GM21717 (cell line): ENCODE measurements around the gene CTBP2.
"Not testable (repeated sequence)": the region's sequence is repeated elsewhere in the genome, so short reads cannot be mapped to it uniquely, and the experiment has no call there.

Experiments used
- ATAC-seq: cut with Tn5 transposase; IDR thresholded peaks from one replicate; pipeline ENCODE4 v1.9.1; 2021; ENCODE audit warnings: mild to moderate bottlenecking, moderate library complexity; ENCODE audit not compliant: unreplicated experiment

CTBP2 gene

DNA sequence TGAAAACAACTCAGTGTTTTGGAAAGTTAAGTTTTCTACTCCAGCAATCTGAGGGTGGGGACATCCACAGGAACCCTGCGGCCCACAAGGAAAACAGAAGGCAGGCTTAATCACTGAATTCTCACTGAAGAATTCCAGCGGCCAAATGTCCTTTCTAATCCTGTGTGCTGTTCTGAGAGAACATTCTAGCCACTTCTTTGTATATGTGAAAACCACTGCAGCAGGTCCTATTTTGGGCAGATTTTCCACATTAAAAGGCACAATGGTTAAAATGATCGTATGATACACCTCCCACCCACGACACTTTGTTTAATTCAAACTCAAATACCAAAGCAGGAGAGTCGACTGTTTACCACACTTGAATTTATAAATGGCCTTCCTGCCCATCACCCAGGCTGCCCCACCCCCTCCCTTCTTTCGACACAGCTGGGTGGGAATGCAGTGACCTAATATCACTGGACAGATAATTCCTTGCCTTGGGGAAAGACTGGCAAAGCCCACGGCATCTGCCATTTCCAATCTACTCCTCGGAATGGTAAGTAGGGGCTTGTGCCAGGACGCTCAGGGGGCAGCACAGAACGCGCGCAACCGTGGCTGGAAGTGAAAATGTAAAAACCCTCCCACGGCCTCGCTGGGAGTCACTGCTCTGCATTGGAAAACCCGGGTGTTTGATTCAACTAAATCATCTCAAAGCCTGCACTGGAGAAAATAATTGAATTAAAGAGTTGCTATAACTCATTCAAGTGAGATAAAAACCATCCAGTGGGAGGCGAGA is 67.0 kb downstream of the CTBP2 start:
- ATAC-seq: no peak

DNA sequence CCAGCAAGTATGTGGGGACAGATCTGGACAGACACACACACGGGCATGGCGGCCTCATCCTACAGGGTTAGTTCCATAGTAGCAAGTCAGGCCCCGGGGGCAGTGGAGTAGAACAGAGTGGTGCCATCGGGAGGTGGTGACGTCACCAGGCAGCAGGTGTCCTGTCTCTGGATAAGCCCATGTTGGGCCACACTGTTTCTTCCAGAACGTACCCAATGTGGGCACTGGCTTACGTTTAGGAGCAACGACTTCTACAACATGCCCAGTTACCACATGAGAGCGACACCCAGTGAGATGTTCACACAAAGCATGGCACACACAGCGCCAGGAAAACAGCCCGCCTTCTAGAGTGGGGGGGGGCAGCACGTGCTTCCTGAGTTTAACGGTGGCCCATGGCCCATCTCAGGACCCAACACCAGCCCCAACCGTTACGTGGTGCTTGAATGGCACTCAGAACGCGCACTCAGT is 67.8 kb downstream of the CTBP2 start:
- ATAC-seq: no peak

DNA sequence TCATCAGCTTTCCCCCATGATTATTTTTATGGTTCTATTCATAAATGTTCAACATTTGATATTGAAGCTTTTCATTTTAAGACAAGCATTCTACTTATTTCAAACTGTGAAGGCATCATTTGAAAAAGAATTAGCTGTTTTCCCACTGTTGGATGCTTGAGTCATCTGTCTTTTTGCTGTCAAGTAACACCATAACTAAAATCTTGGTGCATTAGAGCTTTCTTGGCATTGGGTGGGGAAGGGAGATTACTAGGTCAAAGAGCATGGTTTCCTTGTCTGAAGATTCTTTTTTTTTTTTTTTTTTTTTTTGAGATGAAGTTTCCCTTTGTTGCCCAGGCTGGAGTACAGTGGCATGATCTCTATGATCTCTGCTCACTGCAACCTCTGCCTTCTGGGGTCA is 68.5 kb downstream of the CTBP2 start:
- no peak for ATAC-seq

DNA sequence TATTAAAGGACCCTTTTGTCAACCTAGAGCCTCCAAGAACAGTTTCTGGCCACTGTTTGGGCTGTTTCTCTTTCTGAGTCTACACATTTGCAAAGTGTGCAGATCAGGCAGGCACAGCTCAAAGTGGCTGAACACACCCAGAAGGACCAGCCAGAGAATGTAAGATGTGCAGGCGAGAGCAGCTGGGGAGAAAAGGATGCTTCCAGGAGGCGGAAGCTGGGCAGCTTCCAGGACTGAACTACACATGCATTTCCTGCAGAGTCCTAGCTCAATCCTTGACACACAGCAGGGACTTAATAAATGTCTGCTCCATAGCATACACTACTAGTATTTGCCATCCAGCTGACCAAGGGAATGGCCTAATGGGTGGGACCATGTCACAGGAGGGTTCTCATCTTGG is 70.9 kb downstream of the CTBP2 start:
- ATAC-seq: no peak

DNA sequence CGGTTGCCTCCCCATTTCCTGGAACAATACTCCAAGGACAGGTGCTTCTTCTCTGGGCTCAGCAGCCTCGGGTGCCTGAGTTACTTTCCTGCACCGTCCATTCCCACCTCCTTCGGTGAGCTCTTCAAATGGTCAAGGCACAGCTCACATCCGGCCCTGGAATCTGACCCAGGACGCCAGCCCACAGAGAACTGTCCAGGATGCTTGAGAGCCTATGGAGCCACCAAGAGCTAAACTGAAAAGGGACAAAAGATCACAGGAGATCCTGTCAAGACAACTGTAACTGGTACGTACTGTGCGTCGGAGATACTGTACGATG is 72.5 kb downstream of the CTBP2 start:
- no peak for ATAC-seq

DNA sequence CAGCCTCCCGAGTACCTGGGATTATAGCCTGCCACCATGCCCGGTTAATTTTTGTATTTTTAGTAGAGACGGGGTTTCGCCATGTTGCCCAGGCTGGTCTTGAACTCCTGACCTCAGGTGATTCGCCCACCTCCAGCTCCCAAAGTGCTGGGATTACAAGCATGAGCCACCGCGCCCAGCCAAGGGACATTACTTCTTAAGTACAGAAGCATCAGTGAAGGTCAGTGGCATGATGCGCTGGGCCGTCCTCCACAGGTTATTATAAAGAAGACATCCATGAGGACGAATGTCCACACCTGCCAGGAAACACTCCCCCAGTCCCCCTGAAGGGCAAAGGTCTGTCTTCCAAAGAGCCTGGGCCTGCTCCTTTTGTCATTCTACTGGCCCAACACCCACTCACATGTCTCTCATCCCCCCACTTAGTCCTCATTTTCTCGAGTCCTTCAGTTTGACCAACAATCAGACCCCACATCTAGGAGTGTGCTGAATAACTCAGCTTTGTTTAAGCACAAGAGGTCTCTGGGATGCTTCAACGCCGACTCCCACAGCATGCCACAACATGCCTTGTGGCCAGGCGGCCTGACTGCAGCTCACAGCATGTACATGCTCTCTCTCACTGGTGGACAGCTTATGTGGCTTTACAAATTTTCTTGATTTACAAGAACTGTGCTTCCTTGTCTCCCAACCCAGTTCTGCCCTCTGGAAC is 73.0 kb downstream of the CTBP2 start:
- ATAC-seq: no peak

DNA sequence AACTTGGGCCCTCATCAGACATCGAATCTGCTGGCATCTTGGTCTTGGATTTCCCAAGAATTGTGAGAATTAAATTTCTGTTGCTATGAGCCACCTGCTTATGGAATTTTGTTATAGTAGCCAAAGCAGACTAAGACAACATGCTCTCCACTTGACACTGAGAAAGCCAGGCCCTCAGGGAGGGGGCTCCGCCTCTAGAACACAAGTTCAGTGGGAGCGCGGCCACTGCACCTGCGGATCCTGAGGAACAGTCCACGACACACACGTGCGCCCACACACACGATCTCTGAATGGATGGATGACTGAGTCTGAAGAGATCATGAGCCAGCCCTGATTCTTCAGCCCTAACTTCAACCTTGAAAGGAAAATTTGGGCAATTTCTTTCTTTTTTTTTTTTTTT is 73.7 kb downstream of the CTBP2 start:
- no peak for ATAC-seq

DNA sequence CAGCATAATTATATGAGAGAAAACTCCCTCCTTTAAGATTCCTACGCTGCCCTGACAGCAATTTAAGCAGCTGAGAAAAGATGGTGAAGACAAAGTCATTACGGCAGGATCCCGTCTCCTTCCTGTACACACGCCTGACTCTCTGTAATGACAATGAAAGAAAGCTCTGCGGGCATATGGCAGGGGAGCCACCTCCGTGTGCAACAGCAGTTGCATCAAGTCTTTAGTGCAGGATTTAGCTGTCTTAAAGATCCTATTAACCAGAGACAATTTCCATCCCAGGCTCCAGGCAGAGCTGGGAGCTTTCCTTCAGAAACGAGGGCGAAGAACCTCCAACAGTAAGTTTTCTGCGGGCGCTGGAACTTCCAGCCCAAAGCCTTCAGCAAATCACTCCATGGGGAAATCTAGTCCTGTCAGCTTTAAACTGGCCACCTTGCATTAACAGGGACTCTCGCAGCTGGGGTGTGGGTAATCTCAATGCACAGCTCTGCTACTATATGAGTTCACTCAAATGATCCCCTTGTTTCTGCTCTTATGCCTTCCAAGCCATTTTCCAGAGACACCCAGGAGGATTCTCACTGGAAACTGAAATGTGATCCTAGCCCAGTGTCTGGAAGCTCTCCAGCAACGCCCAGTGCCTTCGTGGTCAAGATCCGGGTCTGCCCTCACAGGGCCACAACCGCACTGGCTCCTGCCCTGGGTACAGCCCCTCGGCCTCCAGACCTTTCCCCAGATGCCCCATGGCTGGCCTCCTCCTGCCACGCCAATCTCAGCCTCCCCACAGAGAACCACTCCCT is 74.9 kb downstream of the CTBP2 start:
- ATAC-seq: no peak

DNA sequence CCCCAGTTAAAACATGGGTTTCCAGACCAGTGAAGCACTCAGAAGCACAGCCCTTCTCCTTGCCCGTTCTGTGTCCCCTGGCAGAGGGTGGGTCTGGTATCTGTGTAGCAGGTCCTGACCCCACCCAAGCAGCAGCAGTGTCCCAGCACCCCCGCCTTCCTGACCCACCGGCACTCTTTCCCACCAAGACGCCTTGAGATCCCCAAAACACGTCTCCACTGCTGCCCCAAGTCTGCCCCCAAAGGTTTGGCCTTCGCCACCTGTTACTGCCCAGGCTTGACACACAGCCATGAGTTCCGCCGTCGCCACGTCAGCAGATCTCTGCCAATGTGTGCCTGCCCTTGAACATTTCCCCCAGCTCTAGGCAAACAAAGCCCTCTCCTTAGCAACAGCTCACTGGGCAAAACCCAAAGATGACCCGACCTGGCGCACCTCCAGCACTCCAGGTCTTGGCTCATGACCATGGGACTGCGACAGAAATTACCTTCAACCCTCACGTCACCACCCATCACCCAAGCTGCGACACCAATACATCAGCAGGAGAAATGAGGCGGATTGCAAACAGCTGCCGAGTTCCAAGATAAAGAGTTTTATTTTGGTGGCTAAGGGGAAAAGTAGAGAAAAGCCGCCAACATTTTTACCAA is 75.6 kb downstream of the CTBP2 start:
- ATAC-seq: no peak

DNA sequence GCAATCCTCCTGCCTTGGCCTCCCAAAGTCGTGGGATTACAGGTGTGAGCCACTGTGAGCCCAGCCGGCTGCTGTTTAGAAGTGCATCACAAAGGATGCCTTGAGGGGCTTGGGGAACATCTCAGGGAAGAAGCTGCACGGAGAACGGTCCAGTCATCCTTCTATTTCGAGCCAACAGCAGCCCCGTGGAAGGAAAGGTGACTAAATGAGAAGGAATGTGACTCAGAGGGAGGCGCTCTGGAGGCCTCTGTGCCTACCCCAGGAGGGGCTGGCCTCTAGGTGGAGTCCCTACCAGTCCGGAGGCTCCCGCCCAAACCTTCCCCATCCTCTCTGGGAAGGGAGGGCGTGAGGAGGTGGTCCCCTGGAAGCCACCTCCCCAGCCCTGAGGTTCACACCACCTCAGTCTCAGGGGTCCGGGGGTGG is 76.2 kb downstream of the CTBP2 start:
- no peak for ATAC-seq

DNA sequence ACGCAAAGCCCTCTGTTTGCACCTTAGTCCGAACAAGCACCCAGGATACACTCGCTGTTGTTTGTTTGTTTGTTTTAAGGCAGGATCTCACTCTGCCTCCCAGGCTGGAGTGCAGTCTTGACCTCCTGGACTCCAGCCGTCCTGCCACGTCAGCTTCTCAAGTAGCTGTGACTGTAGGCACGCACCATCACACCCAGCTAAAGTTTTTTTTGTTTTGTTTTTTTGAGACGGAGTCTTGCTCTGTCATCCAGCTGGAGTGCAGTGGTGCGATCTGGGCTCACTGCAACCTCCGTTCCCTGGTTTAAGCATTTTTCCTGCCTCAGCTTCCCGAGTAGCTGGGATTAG is 76.8 kb downstream of the CTBP2 start:
- ATAC-seq: no peak

DNA sequence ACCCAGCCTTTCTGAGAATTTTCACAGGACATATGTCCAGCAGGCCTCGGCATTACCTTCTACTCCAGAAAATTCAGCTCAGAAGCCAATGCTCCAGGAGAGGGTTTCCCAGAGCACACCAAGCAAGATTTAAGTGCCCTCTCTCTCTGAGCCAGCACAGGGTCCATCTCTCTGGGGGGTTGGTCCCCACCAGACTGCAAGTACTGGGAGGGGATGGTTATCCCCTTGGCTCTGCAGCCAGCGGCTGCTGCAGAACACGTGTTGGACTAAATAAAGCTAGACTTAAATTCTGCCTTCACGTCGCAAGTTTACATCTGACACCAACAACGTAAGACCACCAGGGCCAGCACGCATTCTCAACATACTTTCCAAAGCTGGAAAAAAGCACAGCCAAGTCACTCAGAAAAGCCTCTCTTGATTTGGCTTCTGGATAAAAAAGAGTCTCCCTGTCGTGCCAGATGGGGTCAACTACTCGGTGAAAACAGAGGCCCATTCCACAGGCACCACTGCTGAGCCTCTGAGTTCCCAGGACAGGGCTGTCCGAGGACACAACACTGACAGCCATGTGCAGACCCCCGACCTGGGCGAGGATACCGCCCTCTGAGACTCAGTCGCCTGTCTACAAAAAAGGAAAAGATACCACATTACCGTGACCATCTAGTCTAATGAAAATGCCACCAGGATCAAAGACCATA is 77.3 kb downstream of the CTBP2 start:
- no peak for ATAC-seq

DNA sequence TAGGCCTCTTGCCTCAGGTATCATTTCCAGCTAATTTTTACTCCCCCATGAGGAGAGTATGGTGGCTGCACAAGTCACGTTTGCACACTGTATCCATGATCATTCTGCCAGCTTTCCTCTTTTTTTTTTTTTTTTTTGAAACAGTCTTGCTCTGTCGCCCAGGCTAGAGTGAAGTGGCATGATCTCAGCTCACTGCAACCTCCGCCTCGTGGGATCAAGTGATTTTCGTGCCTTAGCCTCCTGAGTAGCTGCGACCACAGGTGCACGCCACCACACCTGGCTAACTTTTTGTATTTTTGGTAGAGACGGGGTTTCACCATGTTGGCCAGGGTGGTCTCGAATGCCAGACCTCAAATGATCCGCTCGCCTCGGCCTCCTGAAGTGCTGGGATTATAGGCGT is 77.9 kb downstream of the CTBP2 start:
- not testable (repeated sequence) for ATAC-seq

DNA sequence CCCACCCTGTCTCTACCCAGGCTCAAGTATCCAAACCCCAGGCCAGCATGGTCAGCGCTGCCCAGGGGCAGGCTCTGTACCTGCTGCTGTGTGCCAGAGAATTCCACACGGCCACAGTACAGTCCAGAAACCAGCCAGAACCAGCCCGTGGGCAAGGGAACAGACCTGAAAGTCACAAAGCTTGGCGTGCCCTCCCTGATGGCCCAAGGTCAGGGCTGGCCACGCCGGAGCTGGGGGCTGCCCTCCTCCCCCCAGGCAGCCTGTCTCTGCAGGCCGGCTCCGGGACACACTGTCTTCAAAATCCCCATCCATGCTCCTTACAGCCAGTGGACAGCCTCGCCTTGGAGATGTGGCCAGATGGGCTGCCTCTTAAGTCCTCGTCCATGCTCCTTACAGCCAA is 78.4 kb downstream of the CTBP2 start:
- ATAC-seq: no peak

DNA sequence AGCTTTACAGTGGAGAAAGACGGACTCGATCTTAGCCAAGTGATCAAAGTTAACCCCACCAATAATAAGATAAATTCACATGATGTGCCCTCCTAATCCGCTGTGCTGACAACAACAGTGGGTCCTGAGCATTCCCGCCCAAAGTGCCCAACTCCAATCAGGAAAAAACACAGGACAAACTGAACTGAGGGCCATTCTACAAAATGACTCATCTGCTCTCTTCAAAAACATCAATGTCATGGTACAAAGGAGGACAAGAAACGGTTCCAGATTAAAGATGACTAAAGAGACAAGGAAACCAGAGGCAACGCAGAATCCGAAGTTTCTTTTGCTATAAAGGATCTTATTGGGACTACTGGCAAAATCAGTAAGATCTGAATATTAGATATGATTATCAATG is 79.4 kb downstream of the CTBP2 start:
- no peak for ATAC-seq

DNA sequence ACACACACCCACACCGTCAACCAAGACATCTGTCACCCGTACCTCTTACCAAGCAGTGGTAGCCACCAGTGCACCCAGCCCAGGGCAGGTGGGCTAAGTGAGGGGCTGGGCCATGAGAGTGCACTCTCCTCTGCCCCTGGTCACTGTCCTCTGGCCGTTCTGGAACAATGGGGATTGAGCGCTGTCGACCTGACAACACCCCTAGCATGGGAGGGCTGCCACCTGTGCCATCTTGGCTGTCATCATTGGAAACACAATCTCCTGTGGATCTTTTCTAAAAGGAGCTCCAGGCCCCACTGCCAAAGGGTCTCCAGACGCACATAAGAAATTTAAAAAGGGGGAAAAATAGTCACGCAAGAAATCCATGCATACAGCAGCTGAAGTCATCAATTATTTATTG is 80.1 kb downstream of the CTBP2 start:
- ATAC-seq: no peak

DNA sequence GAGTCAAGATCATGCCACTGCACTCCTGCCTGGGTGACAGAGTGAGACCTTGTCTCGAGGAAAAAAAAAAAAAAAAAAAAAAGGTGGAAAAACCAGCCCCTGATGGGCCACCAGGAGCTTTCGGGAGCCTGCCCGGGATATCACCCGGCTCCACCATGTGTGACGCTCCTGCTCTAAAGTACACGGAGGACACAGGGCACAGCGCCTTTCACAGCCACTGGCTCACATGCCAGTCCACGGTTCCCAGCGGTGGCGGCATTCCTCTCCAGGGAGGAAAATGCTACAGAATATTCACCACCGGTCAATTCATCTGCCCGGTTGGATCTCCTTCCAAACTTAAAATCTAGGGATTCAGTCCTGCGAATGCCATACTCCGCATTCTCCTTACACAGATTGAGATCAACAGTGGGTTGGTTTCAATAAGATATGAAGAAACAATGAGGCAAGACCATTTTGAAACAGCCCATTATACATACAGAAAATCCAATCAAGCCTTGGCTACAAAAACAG is 81.2 kb downstream of the CTBP2 start:
- no peak for ATAC-seq

DNA sequence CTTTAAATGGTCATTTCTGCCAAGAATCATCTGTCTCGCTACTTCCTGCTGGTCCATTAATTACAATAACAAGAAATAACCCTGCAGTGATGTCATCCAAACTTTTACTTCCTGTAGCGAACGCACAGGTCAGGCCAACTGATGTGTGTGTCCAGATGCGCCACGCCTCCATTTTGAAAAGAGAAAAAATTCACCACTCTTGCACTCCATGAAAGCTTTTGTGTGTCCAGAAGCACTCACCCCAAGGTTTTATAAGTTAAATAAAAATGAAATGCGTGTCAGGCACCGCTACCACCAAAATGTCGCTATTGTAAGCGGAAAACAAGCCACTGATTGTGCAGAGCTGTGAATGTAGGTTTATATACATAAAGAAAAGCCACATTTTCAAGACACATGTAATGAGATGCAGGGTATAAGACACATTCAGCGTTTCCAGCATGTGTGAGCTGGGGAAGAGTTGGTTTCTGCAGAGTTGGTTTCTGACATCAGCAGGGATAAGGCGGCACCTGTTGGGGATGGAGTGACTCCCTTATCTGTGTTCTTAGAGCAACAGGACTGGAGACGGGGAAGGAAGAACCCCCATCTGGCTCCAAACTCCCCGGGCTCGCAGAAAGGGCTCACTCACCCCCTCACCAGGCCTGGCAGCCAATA is 83.3 kb downstream of the CTBP2 start:
- no peak for ATAC-seq

DNA sequence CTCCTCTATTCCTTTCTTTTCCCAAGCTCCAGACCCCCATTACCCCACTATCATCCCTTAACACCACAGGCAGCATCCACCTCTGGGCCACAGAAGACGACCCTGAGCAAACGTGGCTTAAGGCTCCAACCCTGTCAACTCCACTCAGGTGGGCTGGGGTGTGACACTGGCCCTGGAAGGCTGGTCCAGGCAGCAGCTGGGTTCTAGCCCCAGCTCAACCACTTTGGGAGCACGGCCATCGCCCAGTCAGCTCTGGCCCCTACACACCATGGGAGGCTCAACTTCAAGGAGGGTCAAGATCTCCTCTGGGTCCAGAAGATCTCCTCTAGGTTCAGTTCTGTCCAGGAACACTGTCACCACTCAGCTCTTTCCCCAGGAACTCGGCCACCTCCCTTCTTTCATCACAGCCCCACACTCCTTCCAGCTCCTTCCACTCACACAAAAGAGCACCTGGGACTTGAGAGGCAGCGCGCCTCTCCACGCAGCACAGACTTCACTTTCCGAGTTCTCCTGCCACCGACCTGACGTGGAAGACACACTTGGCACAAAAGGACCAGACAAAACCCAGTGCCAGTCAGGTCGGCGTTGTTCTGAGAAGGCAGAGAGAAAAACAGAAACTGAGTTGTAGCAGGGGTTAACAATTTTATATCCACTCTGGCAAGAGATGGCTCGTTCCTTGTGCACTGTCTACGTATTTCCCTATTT is 84.1 kb downstream of the CTBP2 start:
- no peak for ATAC-seq

DNA sequence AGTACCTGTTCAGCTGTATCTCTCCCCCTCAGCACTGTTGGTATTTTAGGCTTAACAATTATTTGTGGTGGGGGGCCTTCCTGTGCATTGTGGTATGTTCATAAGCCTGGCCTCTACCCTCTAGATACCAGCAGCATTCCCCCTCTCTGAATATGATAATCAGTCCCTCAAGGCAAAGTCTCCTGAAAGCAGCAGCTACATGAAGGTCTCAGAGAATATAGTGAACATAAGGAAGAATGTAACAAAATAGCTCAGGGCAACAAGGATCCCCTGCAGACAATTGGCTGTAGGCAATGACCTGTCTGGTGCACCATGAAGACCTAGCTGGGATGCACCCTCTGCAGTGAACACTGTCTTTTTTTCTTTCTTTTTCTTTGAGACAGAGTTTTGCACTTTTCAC is 86.4 kb downstream of the CTBP2 start:
- ATAC-seq: no peak
